Measurements from ENCODE around the gene GRM7.

Gene GRM7

DNA sequence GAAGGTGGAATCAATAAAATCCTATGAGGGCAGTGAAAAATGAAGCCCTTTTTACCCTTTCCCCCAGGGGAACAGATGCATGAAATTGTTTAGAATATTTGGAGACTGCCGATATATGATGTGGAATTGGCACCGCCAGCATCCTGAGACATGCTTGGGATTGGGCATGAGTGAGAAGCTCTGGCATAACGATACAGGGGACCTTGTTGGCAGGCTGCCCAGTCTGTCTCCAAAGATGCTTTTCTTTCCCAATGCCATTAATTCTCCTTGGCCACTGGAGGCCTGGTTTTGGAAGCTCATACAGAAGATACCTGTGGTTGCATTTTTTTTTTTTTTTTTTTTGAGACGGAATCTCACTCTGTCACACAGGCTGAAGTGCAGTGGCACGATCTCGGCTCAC is 840.1 kb downstream of the GRM7 start:
- no peak for TF ChIP-seq CTCF (IDR thresholded peaks at IDR 0.05; ENCODE audit: control extremely low read depth, extremely low read depth, low read depth, missing control alignments)
- CTCF ChIA-PET, result interaction anchor here (1.2 kb wide), 1 partner anchor 9 kb away, joined by 3 read pairs; no protein-coding TSS in a partner anchor
- POLR2A ChIA-PET, result no interaction called here
- DNase-seq (ENCODE audit: extremely low spot score), result no peak

DNA sequence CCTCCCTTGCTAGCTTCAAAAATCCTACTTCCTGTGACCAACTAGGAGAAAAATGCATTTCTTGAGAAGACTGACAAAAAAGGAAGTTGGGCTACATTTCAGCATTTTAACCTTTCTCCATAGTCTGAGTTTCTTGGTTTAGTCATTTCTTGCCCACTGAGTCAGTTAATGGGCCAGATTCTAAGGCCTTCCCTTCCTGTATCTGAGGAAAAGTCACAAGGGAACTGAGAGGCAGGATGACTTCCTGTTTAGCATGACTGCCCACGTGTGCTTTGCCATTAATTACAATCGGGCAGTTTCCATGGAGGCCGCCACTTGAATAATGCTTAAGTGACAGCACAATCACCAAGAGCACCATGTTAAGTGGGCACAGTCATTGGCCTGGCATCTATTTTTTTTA is 846.3 kb downstream of the GRM7 start:
- ChIA-PET POLR2A (no interaction called here), CTCF (interaction anchor here (1.4 kb wide), 1 partner anchor 11 kb away, joined by 4 read pairs; no protein-coding TSS in a partner anchor)
- no peak for TF ChIP-seq CTCF (IDR thresholded peaks at IDR 0.05; ENCODE audit: control extremely low read depth, extremely low read depth, low read depth, missing control alignments)
- DNase-seq (ENCODE audit: extremely low spot score), result no peak

GRCh38 chr3:7709376-7710082 is 848.6 kb downstream of the GRM7 start:
- no peak for TF ChIP-seq CTCF (IDR thresholded peaks at IDR 0.05; ENCODE audit: control extremely low read depth, extremely low read depth, low read depth, missing control alignments)
- CTCF ChIA-PET, result interaction anchor here (1.3 kb wide), 1 partner anchor 9 kb away, joined by 3 read pairs; no protein-coding TSS in a partner anchor
- POLR2A ChIA-PET, result no interaction called here
- DNase-seq (ENCODE audit: extremely low spot score), result no peak

GRCh38 chr3:7710284-7710683 is 849.4 kb downstream of the GRM7 start:
- POLR2A ChIA-PET, result no interaction called here
- no peak for DNase-seq (ENCODE audit: extremely low spot score)
- TF ChIP-seq CTCF (IDR thresholded peaks at IDR 0.05; ENCODE audit: control extremely low read depth, extremely low read depth, low read depth, missing control alignments), result no peak
- CTCF ChIA-PET, result interaction anchor here (1.3 kb wide), 1 partner anchor 10 kb away, joined by 3 read pairs; no protein-coding TSS in a partner anchor

GRCh38 chr3:7713724-7714123 is 852.8 kb downstream of the GRM7 start:
- ChIA-PET POLR2A (no interaction called here), CTCF (no interaction called here)
- no peak for TF ChIP-seq CTCF (IDR thresholded peaks at IDR 0.05; ENCODE audit: control extremely low read depth, extremely low read depth, low read depth, missing control alignments)
- DNase-seq (ENCODE audit: extremely low spot score), result no peak

GRCh38 chr3:7720649-7721297 is 859.9 kb downstream of the GRM7 start:
- CTCF ChIA-PET, result no interaction called here
- TF ChIP-seq CTCF (IDR thresholded peaks at IDR 0.05; ENCODE audit: control extremely low read depth, extremely low read depth, low read depth, missing control alignments), result no peak
- no peak for DNase-seq (ENCODE audit: extremely low spot score)
- POLR2A ChIA-PET, result no interaction called here
